ENCODE data around the gene VDR. TPM values are rescaled to one million over a fixed set of nuclear protein-coding genes. Genes with fewer than 3 reads are reported as not detected.

VDR gene
- total and polyA plus RNA-seq, 2 donors (not counting 1 experiment from before 2014, with no cell fraction given) = 16.2 to 24.4 TPM

GRCh38 chr12:47856721-47857575, 47.8 kb downstream of the VDR start:
- no peaks in the 10 kb centered on the region for H3K4me1 ChIP-seq (ENCODE audit: control insufficient read depth, extremely low read depth, insufficient read depth, low read length)
- TF ChIP-seq EZH2 (IDR thresholded peaks at IDR 0.05; ENCODE audit: low read length, missing control alignments) = no peak
- TF ChIP-seq, protein P1, sequence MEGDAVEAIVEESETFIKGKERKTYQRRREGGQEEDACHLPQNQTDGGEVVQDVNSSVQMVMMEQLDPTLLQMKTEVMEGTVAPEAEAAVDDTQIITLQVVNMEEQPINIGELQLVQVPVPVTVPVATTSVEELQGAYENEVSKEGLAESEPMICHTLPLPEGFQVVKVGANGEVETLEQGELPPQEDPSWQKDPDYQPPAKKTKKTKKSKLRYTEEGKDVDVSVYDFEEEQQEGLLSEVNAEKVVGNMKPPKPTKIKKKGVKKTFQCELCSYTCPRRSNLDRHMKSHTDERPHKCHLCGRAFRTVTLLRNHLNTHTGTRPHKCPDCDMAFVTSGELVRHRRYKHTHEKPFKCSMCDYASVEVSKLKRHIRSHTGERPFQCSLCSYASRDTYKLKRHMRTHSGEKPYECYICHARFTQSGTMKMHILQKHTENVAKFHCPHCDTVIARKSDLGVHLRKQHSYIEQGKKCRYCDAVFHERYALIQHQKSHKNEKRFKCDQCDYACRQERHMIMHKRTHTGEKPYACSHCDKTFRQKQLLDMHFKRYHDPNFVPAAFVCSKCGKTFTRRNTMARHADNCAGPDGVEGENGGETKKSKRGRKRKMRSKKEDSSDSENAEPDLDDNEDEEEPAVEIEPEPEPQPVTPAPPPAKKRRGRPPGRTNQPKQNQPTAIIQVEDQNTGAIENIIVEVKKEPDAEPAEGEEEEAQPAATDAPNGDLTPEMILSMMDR (conservative IDR thresholded peaks at IDR 0.05 in 1 of 2, IDR thresholded peaks at IDR 0.05 in 1 of 2; ENCODE audit: low read depth in 1 of 2, low read length in 2 of 2) = no peak
- DNase-seq (ENCODE audit: low read depth in 2 of 2) = no peak
- no peak overlapping the region for H3K9ac ChIP-seq (ENCODE audit: insufficient read depth, low read length)
- H2AFZ ChIP-seq (ENCODE audit: low read length) = no peak overlapping the region
- peaks cover 8% of the 10 kb centered on the region for H3K36me3 ChIP-seq (ENCODE audit: control insufficient read depth, insufficient read depth, low read length)
- no peaks in the 10 kb centered on the region for H3K9me3 ChIP-seq (ENCODE audit: control insufficient read depth, insufficient read depth, low read depth, low read length)
- no peaks in the 10 kb centered on the region for H3K27me3 ChIP-seq (ENCODE audit: control insufficient read depth, insufficient read depth, low read length)
- no peak overlapping the region for H3K27ac ChIP-seq (ENCODE audit: insufficient read depth, low read length)
- H3K4me3 ChIP-seq (replicated peaks in 1 of 4; ENCODE audit: control extremely low read depth in 1 of 4, insufficient read depth in 1 of 4, low read depth in 3 of 4, low read length in 4 of 4) = no peak overlapping the region
- H3K4me2 ChIP-seq (ENCODE audit: extremely low read depth, insufficient read depth, low read length) = no peak overlapping the region
- no peaks in the 10 kb centered on the region for H3K79me2 ChIP-seq (ENCODE audit: control insufficient read depth, insufficient read depth, low read length)
- H4K20me1 ChIP-seq (ENCODE audit: control insufficient read depth, extremely low read depth, insufficient read depth, low read length) = no peaks in the 10 kb centered on the region

DNA sequence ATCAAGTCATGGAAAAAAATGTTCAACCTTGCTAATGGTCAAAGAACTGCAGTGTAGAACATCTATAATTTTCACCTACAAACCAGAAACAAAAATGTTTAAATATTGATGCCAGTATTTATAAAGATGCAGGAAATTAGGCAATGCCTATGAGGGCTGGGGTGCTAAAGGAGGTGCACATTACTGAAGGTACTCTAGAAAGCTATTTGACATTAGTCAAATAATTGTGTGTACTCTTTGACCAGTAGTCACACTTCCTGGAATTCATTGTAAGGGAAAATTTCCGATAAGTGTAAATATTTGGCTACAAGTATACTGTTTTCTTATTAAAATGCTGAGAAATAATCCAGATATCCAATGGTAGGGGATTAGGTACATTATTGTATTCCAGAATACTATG, 48.7 kb downstream of the VDR start:
- no peak for TF ChIP-seq EZH2 (IDR thresholded peaks at IDR 0.05; ENCODE audit: low read length, missing control alignments)
- TF ChIP-seq, protein P1 (conservative IDR thresholded peaks at IDR 0.05 in 1 of 2, IDR thresholded peaks at IDR 0.05 in 1 of 2; ENCODE audit: low read depth in 1 of 2, low read length in 2 of 2) = no peak
- no peak overlapping the region for H3K4me3 ChIP-seq (replicated peaks in 1 of 4; ENCODE audit: control extremely low read depth in 1 of 4, insufficient read depth in 1 of 4, low read depth in 3 of 4, low read length in 4 of 4)
- H3K9me3 ChIP-seq (ENCODE audit: control insufficient read depth, insufficient read depth, low read depth, low read length) = no peaks in the 10 kb centered on the region

DNA sequence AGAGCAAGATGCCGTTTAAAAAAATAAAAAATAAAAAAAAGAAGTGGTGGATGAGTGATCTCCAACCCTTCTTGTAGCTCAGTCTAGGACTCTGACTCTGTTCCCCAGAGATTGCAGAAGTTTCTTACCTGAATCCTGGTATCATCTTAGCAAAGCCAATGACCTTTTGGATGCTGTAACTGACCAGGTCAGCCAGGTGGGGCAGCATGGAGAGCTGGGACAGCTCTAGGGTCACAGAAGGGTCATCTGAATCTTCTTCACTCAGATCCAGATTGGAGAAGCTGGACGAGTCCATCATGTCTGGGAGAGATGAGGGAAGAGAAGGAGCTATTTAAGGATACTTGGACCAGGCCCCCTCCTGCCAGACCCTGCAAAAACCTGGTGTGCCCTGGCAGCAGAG, 49.3 kb downstream of the VDR start:
- TF ChIP-seq EZH2 (IDR thresholded peaks at IDR 0.05; ENCODE audit: low read length, missing control alignments) = no peak
- TF ChIP-seq, protein P1 (conservative IDR thresholded peaks at IDR 0.05 in 1 of 2, IDR thresholded peaks at IDR 0.05 in 1 of 2; ENCODE audit: low read depth in 1 of 2, low read length in 2 of 2) = no peak

More for the DNA sequence above, 48.7 kb downstream of the VDR start:
- Histone ChIP-seq H3K27me3 (ENCODE audit: control insufficient read depth, insufficient read depth, low read length) (no peaks in the 10 kb centered on the region), H4K20me1 (ENCODE audit: control insufficient read depth, extremely low read depth, insufficient read depth, low read length) (no peaks in the 10 kb centered on the region), H3K36me3 (ENCODE audit: control insufficient read depth, insufficient read depth, low read length) (peaks cover 8% of the 10 kb centered on the region), H3K27ac (ENCODE audit: insufficient read depth, low read length) (no peak overlapping the region), H3K4me1 (ENCODE audit: control insufficient read depth, extremely low read depth, insufficient read depth, low read length) (no peaks in the 10 kb centered on the region), H2AFZ (ENCODE audit: low read length) (no peak overlapping the region), H3K79me2 (ENCODE audit: control insufficient read depth, insufficient read depth, low read length) (no peaks in the 10 kb centered on the region), H3K9ac (ENCODE audit: insufficient read depth, low read length) (no peak overlapping the region), H3K4me2 (ENCODE audit: extremely low read depth, insufficient read depth, low read length) (no peak overlapping the region)
- DNase-seq (ENCODE audit: low read depth in 2 of 2) = no peak

More for the DNA sequence above, 49.3 kb downstream of the VDR start:
- H2AFZ ChIP-seq (ENCODE audit: low read length) = no peak overlapping the region
- H3K79me2 ChIP-seq (ENCODE audit: control insufficient read depth, insufficient read depth, low read length) = no peaks in the 10 kb centered on the region
- no peaks in the 10 kb centered on the region for H4K20me1 ChIP-seq (ENCODE audit: control insufficient read depth, extremely low read depth, insufficient read depth, low read length)
- H3K9ac ChIP-seq (ENCODE audit: insufficient read depth, low read length) = no peak overlapping the region
- no peak for DNase-seq (ENCODE audit: low read depth in 2 of 2)
- no peak overlapping the region for H3K4me2 ChIP-seq (ENCODE audit: extremely low read depth, insufficient read depth, low read length)
- no peak overlapping the region for H3K4me3 ChIP-seq (replicated peaks in 1 of 4; ENCODE audit: control extremely low read depth in 1 of 4, insufficient read depth in 1 of 4, low read depth in 3 of 4, low read length in 4 of 4)
- H3K4me1 ChIP-seq (ENCODE audit: control insufficient read depth, extremely low read depth, insufficient read depth, low read length) = no peaks in the 10 kb centered on the region
- peaks cover 8% of the 10 kb centered on the region for H3K36me3 ChIP-seq (ENCODE audit: control insufficient read depth, insufficient read depth, low read length)
- H3K27me3 ChIP-seq (ENCODE audit: control insufficient read depth, insufficient read depth, low read length) = no peaks in the 10 kb centered on the region
- no peaks in the 10 kb centered on the region for H3K9me3 ChIP-seq (ENCODE audit: control insufficient read depth, insufficient read depth, low read depth, low read length)
- H3K27ac ChIP-seq (ENCODE audit: insufficient read depth, low read length) = no peak overlapping the region
